Skeletal muscle tissue (tissue), 4 donors: ENCODE data around the gene TBC1D7. TPM values are rescaled to one million over a fixed set of nuclear protein-coding genes. Genes with fewer than 3 reads are reported as not detected.

Experiments used
- H3K27ac ChIP-seq: one replicate; pipeline ENCODE4 v1.7.0; 2013; ENCODE audit warnings: mild to moderate bottlenecking, low read depth, low read length, inconsistent platforms
- H3K27me3 ChIP-seq, 3 donors: one replicate each; pipeline ENCODE4 v1.7.0; 2013; ENCODE audit warnings: low read length in 3 of 3; ENCODE audit not compliant: control insufficient read depth in 3 of 3, insufficient read depth in 3 of 3
- H3K36me3 ChIP-seq, 3 donors: one replicate each; pipeline ENCODE4 v1.7.0; 2013; ENCODE audit warnings: low read length in 3 of 3; ENCODE audit not compliant: control insufficient read depth in 3 of 3, insufficient read depth in 3 of 3
- H3K4me1 ChIP-seq, 3 donors: one replicate each; pipeline ENCODE4 v1.7.0; 2013; ENCODE audit warnings: low read length in 3 of 3, mild to moderate bottlenecking in 3 of 3; ENCODE audit not compliant: control insufficient read depth in 3 of 3, insufficient read depth in 3 of 3
- H3K4me3 ChIP-seq, 3 donors: one replicate each; pipeline ENCODE4 v1.7.0; 2013; ENCODE audit warnings: low read length in 3 of 3
- H3K9ac ChIP-seq, 3 donors: one replicate each; pipeline ENCODE4 v1.7.0; 2013; ENCODE audit warnings: low read length in 3 of 3, mild to moderate bottlenecking in 3 of 3, moderate library complexity in 2 of 3, low read depth in 1 of 3
- H3K9me3 ChIP-seq, 3 donors: one replicate each; pipeline ENCODE4 v1.7.0; 2013; ENCODE audit warnings: low read length in 3 of 3; ENCODE audit not compliant: control insufficient read depth in 3 of 3
- total RNA-seq: library from RNA; depleted of rRNA; stranded (reverse); fragments of >200 nt; gene quantifications from one replicate; pipeline ENCODE4 v1.2.3, GENCODE V29; 2014
- donor health status: Osteomylitis.

Gene TBC1D7
- total RNA-seq, 1 donor from 2014 or later, result 17.7 TPM

DNA sequence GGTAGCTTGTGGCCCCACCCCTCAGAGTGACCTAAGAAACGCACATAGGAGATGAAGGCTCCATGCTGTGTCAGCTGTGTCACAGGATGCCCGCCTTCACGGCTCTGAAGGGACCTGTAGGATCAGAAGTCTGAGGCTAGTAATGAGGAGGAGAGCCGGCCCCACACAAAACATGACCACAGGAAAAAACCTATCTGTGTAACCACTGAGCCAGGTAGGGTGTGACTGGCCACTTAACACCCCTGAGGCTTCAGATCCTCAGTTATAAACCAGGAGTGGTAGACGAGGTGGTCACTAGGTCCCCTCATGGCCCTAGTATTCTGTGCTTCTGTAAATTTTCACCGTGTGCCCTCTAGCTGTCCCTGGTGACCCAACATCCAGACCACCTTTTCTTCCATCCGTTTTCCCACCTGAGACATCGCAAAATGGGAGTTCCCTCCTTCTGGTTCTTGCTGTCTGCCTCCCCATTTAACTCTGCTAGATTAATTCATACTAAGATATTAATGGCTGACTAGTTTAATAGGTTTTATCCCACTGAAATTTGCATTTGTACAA lies 52.8 kb downstream of the TBC1D7 start:
- Histone ChIP-seq H3K27me3 (no peaks in the 10 kb centered on the region), H3K27ac (no peak overlapping the region), H3K36me3 (peaks cover 0 to 2% (median 0%) of the 10 kb centered on the region in 3 donors), H3K9me3 (no peaks in the 10 kb centered on the region), H3K9ac (no peak overlapping the region), H3K4me1 (no peaks in the 10 kb centered on the region), H3K4me3 (no peak overlapping the region)

DNA sequence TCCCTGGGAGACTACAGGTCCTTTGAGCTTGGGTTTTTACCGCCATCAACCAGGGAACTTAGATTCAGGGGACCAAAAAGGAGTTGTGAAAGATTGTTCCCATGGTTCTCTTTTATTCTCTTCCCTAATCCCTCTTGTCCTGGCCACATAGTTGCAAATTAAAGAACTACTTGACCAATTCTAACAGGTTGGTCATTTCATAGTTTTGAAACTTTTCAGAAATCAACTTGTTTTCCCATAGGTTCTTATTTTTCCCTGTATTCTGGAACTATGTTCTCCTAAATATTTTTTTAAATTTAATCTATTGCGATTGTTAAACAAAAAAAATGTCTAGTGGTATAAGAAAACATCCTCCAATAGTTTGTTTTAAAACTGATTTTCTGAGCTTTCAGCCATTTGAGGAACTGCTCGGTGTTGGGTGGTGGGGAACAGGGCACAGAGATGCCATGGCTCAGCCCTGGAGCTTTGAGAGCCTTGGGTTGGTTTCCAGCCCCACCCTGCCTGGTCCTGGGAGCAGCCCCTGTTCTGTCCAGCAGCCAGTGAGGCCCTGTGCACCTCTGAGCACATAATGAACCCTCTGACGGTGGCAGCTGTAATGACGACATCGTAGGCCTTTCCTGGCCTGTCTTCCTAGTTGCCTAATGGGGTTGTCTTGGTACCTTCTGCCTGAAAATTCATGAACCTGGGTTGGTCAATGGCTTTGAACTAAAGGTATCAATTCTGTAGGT lies 53.5 kb downstream of the TBC1D7 start:
- H3K27ac ChIP-seq, result no peak overlapping the region
- no peaks in the 10 kb centered on the region for H3K27me3 ChIP-seq
- no peaks in the 10 kb centered on the region for H3K4me1 ChIP-seq
- no peaks in the 10 kb centered on the region for H3K9me3 ChIP-seq
- H3K9ac ChIP-seq, result no peak overlapping the region
- no peak overlapping the region for H3K4me3 ChIP-seq
- H3K36me3 ChIP-seq, result peaks cover 0 to 2% (median 0%) of the 10 kb centered on the region in 3 donors

DNA sequence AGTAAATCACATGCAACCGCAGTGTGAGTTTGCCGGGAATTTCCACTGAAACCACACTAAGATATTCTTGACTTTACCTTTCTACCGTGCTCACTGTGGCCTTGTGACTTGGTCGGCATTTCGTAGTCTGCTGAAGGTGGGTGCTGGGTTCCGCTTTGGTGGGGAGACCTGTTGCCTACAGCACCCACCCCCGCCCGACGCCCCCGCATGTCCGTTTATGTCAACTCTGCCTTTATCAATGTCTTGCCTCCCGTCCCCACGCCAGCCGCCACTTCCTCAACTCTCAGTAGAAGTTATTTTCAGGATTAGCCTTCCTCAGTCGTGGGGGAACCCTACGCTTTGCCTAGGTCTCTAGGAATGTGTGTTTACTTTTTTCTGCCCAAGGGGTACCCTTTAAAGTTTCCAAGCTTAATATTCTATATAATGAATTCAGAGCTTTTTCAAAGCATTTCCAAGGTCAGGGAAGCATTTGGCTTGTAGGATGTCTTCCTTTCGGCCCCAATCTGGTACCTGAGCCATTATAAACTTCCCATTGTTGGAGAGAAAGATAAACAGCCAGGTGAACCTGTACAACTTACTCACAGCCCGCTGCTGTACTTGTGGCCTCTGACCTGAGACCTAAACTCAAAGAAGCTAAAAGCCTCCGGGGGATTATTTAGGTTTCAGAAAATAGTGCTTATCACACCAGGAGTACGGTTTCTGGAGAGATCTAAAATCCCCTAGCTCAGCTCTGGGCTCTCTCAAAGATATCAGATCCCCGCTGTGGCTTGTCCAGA lies 54.2 kb downstream of the TBC1D7 start:
- H3K36me3 ChIP-seq, result peaks cover 0 to 2% (median 0%) of the 10 kb centered on the region in 3 donors
- H3K9me3 ChIP-seq, result no peaks in the 10 kb centered on the region
- H3K9ac ChIP-seq, result no peak overlapping the region
- H3K4me1 ChIP-seq, result no peaks in the 10 kb centered on the region
- no peaks in the 10 kb centered on the region for H3K27me3 ChIP-seq
- H3K4me3 ChIP-seq, result no peak overlapping the region
- no peak overlapping the region for H3K27ac ChIP-seq

DNA sequence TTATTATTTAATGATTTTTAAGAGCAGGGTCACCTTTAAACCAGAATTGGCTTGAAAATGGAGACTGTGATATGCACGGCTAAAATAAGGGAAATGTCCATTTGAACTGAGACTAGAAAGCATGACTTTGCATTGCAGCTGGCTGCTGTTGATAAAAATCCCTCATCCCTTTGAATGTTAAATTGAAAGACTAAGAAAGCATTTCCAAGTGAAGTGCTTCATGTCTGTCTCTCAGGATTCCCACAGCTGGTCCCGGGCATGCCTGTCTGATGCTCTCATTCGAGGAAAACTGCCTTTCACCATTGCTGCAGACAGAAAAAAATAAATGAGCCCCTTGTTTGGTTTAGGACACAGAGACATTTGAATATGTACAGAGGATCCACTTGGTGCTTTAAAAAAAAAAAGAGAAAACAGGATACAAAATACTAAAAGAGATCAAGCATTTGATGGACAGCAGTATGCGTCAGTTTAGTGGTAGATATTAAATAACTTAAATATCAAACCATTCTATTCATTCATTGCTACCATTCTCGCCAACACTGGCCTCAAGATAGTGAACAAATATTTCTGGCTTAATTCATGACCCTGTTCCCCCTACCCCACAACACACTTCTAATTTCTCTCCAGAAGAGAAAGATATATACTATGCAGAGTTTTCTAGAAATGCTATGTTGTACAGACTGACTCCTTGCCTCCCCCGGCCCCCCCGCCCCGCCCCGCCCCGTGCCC lies 55.0 kb downstream of the TBC1D7 start:
- Histone ChIP-seq H3K27me3 (no peaks in the 10 kb centered on the region), H3K9me3 (no peaks in the 10 kb centered on the region), H3K4me3 (no peak overlapping the region), H3K4me1 (no peaks in the 10 kb centered on the region), H3K9ac (no peak overlapping the region), H3K27ac (no peak overlapping the region), H3K36me3 (peaks cover 0 to 2% (median 0%) of the 10 kb centered on the region in 3 donors)

DNA sequence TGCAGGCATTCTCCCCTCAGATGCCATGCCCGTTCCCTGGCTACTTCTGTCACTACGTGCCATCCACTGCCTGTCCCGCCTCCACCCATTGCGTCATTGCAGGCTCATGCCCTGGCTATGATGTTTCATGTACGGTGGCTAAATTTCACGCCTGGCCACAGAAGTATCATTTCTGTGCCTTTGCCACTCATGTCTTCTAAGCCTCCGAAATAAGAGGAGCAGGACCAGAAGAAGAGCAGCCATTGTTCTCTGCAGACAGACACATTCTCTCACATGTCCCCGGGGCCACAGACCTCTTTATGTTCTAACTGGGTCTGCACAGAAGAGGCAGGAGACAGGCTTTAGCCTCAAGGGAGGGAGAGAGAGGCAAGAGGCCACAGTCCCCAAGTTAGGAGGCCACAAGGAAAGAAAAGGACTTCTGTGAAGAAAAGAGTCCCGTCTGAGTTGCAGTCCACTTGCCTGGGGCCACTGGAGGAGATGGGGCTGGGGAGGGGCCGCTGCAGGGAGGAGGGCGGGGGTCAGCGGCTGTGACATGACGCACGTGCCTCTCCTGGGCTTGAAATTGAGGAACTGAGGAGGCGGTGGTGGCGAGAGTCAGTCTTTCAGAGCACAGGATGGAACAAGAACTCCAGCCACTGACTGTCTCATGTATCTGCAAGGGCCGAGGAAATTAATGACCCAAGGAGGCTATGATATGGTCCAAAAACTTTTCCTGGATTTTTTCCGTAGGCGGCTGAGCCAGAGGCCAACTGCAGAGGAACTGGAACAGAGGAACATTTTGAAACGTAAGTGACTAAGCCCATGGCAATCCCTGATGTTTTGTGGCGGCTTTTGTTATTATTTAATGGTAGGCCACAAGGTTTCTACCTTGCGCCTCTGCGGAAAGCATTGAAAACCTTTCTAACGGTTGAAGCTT lies 55.9 kb downstream of the TBC1D7 start:
- no peaks in the 10 kb centered on the region for H3K9me3 ChIP-seq
- H3K4me3 ChIP-seq, result no peak overlapping the region
- H3K27me3 ChIP-seq, result no peaks in the 10 kb centered on the region
- no peak overlapping the region for H3K9ac ChIP-seq
- no peaks in the 10 kb centered on the region for H3K4me1 ChIP-seq
- no peak overlapping the region for H3K27ac ChIP-seq
- H3K36me3 ChIP-seq, result peaks cover 0 to 2% (median 0%) of the 10 kb centered on the region in 3 donors

DNA sequence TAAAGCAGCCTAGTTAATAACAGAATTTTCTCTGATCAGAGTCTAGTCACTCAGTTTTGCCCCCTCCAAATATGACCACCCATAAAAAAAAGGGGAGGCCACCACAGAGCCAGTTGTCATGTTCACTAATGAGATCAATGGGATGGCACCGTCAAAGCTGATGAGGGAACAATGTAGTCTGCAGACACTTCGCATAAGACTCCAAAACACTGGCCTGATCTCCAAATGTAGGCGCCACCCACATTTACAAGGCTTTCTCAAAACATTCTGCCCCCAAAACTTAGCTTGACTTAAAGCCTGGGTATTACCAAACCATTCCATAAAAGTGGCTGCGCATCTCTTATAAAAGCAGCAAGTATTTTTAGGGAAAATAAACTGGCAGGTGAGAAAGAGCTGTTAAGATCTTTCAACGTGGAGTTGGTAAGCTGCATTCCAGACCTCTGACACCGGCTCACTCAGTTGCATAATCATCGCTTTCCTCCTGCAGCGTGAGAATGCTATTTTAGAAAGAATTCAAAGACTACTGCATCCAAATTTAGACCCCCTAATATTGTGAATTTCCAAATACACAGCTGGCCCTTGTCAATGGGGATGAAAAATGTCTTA lies 59.3 kb downstream of the TBC1D7 start:
- Histone ChIP-seq H3K27me3 (no peaks in the 10 kb centered on the region), H3K27ac (no peak overlapping the region), H3K9me3 (no peaks in the 10 kb centered on the region), H3K4me1 (no peaks in the 10 kb centered on the region), H3K4me3 (no peak overlapping the region), H3K9ac (no peak overlapping the region), H3K36me3 (peaks cover 0 to 2% (median 0%) of the 10 kb centered on the region in 3 donors)

DNA sequence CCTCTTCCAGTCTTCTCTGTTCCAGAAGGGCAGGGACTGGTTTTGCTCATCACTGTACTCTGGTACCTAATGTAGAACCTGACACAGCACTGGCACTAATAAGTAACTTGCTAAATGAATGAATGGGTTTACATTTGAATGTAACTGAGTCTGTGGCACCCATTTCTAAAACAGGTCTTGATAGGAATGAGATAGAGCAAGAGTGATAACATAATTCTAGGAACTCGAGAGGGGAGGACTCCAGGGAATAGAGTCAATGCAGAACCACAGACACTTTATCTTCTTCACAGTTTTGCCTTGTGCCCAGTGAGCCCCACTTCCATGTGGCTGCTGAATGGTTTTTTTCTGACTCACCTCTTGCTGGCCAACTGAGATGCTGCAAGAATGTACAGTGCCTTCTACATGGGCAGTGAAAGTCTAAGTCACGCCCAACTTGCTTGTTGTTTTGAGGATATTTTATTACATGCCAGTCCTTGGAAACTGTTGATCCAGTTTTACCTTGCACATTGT lies 61.1 kb downstream of the TBC1D7 start:
- no peaks in the 10 kb centered on the region for H3K4me1 ChIP-seq

DNA sequence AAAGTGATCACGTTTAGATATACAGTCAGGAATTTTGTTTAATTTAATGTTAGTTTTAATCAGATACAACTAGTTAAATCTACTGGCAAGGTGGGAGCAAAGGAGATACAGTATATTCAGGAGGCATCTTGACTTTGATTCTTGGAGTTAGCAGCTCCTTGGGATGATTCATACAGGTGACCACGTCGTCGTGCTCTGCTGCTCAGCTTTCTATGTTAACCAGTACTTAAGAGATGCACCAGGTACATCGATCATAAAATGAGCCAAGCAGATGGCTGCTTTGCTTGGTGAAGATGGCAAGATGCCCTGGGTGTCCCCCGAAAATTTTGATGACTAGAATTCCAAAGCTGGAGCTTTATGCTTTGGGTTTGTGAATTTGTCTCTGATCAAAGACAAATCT lies 64.7 kb downstream of the TBC1D7 start:
- Histone ChIP-seq H3K27me3 (peaks cover 0 to 2% (median 0%) of the 10 kb centered on the region in 3 donors), H3K27ac (no peak overlapping the region), H3K9me3 (no peaks in the 10 kb centered on the region), H3K4me3 (no peak overlapping the region), H3K9ac (no peak overlapping the region), H3K36me3 (no peaks in the 10 kb centered on the region), H3K4me1 (no peaks in the 10 kb centered on the region)

More for the DNA sequence above, 61.1 kb downstream of the TBC1D7 start:
- Histone ChIP-seq H3K4me3 (no peak overlapping the region), H3K9me3 (no peaks in the 10 kb centered on the region), H3K27ac (no peak overlapping the region), H3K9ac (no peak overlapping the region), H3K36me3 (peaks cover 0 to 2% (median 0%) of the 10 kb centered on the region in 3 donors), H3K27me3 (no peaks in the 10 kb centered on the region)
